Common myeloid progenitor, CD34-positive (primary cell): Measurements from ENCODE around the gene ZNF410.

Source experiments
- CTCF ChIA-PET: fragments of 350-600 bp; sonication (Branson Sonifier 250); formaldehyde crosslinking; loops from one replicate; lab custom pipeline; 2021; ENCODE audit warnings: antibody characterized with exemption; lab: Charles Lee
- POLR2A ChIA-PET: fragments of 350-600 bp; sonication (Branson Sonifier 250); formaldehyde crosslinking; loops from one replicate; lab custom pipeline; 2021; ENCODE audit warnings: antibody characterized with exemption; lab: Charles Lee
- DNase-seq, 3 donors: peaks; one replicate each; pipeline versions ENCODE4 v3.0.0 to v3.0.0-alpha.2; 2013
- H3K27ac ChIP-seq, 2 experiments: 1 replicate in 1 of 2; 2 replicates in 1 of 2; pipeline ENCODE4 v1.7.0; 2013; ENCODE audit warnings: inconsistent platforms in 2 of 2, low read length in 2 of 2, mild to moderate bottlenecking in 2 of 2, low read depth in 1 of 2, moderate library complexity in 1 of 2; ENCODE audit not compliant: severe bottlenecking in 2 of 2, insufficient read depth in 1 of 2, poor library complexity in 1 of 2
- H3K27me3 ChIP-seq, 5 experiments: replicated peaks in 2 of 5; 1 replicate in 3 of 5; 2 replicates in 2 of 5; pipeline versions ENCODE4 v1.6.1 to v1.7.0; 2013; ENCODE audit warnings: low read length in 4 of 5, mild to moderate bottlenecking in 2 of 5, moderate library complexity in 2 of 5, inconsistent platforms in 1 of 5; ENCODE audit not compliant: insufficient read depth in 5 of 5, control insufficient read depth in 4 of 5
- H3K36me3 ChIP-seq, 4 experiments: 1 replicate in 2 of 4; 2 replicates in 2 of 4; pipeline versions ENCODE4 v1.6.1 to v1.7.0; 2013; ENCODE audit warnings: low read length in 3 of 4, control low read depth in 1 of 4, mild to moderate bottlenecking in 1 of 4; ENCODE audit not compliant: control insufficient read depth in 4 of 4, insufficient read depth in 4 of 4
- H3K4me1 ChIP-seq, 4 experiments: 1 replicate in 3 of 4; 2 replicates in 1 of 4; pipeline versions ENCODE4 v1.6.1 to v1.7.1; 2013; ENCODE audit warnings: low read length in 3 of 4, mild to moderate bottlenecking in 3 of 4, control low read depth in 1 of 4, inconsistent platforms in 1 of 4, moderate library complexity in 1 of 4; ENCODE audit not compliant: control insufficient read depth in 4 of 4, insufficient read depth in 4 of 4; ENCODE audit errors: control extremely low read depth in 1 of 4
- H3K4me3 ChIP-seq, 7 experiments: 1 replicate in 4 of 7; 2 replicates in 3 of 7; pipeline versions ENCODE4 v1.5.1 to v1.7.0; 2013; ENCODE audit warnings: mild to moderate bottlenecking in 7 of 7, low read length in 6 of 7, moderate library complexity in 6 of 7, inconsistent platforms in 2 of 7, low read depth in 2 of 7, control low read depth in 1 of 7; ENCODE audit not compliant: insufficient read depth in 4 of 7, control insufficient read depth in 1 of 7; ENCODE audit errors: extremely low read depth in 1 of 7
- H3K9me3 ChIP-seq, 5 experiments: 1 replicate in 4 of 5; 2 replicates in 1 of 5; pipeline versions ENCODE4 v1.6.1 to v1.7.1; 2013; ENCODE audit warnings: low read length in 4 of 5, mild to moderate bottlenecking in 2 of 5, inconsistent platforms in 1 of 5, low read depth in 1 of 5, moderate library complexity in 1 of 5; ENCODE audit not compliant: control insufficient read depth in 4 of 5, insufficient read depth in 2 of 5; ENCODE audit errors: control extremely low read depth in 1 of 5
- WGBS: methylation state at CpG from one replicate; pipeline ENCODE4 v1.1.5; 2013; ENCODE audit not compliant: insufficient coverage; 5-methylcytosine and 5-hydroxymethylcytosine counted together

The ZNF410 gene

GRCh38 chr14:73961192-73961591 lies 74.5 kb downstream of the ZNF410 start:
- no peaks in the 10 kb centered on the region for H3K4me1 ChIP-seq
- H3K27me3 ChIP-seq = no peaks in the 10 kb centered on the region
- 97% methylated on average over 10 of the region's 12 CpGs for WGBS
- no peak overlapping the region for H3K27ac ChIP-seq
- no peak overlapping the region for H3K4me3 ChIP-seq
- peaks cover 11 to 82% (median 64%) of the 10 kb centered on the region in 4 experiments for H3K36me3 ChIP-seq
- POLR2A ChIA-PET = no interaction called here
- CTCF ChIA-PET = interaction anchor here (1.3 kb wide), 1 partner anchor 14 kb away, joined by 4 read pairs; no protein-coding TSS in a partner anchor
- H3K9me3 ChIP-seq = no peaks in the 10 kb centered on the region
- no peak for DNase-seq

DNA sequence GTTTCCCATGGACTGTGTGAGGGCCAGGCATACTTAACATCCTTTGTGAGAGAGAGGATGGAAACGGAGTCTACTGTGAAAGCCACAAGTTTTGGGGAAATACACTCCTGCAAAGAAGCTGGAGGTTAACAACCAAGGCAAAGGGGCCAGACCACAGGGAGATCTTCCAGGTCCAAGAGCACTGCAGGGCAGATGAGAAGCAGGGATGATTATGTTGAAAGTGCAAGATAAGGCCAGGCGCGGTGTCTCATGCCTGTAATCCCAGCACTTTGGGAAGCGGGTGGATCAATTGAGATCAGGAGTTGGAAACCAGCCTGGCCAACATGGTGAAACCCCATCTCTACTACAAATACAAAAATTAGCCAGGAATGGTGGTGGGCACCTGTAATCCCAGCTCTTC lies 78.6 kb downstream of the ZNF410 start:
- no peak overlapping the region for H3K27ac ChIP-seq
- H3K4me1 ChIP-seq = no peaks in the 10 kb centered on the region
- H3K36me3 ChIP-seq = peaks cover 0 to 73% (median 53%) of the 10 kb centered on the region in 4 experiments
- ChIA-PET CTCF (interaction anchor here (1.2 kb wide), 1 partner anchor 22 kb away, joined by 3 read pairs; no protein-coding TSS in a partner anchor), POLR2A (no interaction called here)
- H3K9me3 ChIP-seq = no peaks in the 10 kb centered on the region
- DNase-seq = no peak
- 82% methylated on average over 4 of the region's 4 CpGs for WGBS
- no peak overlapping the region for H3K4me3 ChIP-seq
- H3K27me3 ChIP-seq = no peaks in the 10 kb centered on the region

DNA sequence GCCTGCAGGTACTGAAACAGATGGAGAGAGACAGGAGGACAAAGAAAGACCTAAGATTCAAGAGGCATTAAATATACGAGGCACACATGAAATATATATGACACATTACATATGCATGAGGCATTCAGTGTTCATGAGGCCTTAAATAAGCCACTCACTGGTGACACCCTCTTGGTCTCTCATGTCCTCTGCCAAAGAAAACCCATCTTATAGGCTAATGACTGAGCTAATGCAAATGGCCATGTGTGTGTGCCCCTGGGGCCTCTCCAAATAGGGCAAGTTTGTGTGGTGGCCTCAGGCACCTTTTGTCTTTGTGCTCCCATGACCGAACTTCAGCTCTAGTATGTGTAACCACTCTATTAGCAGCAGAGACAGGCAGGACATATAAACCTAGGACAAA lies 82.2 kb downstream of the ZNF410 start:
- Histone ChIP-seq H3K9me3 (no peaks in the 10 kb centered on the region), H3K36me3 (peaks cover 3 to 54% (median 39%) of the 10 kb centered on the region in 4 experiments), H3K27ac (no peak overlapping the region), H3K27me3 (no peaks in the 10 kb centered on the region), H3K4me1 (no peaks in the 10 kb centered on the region), H3K4me3 (no peak overlapping the region)
- ChIA-PET POLR2A (no interaction called here), CTCF (no interaction called here)
- 100% methylated on average over 1 of the region's 2 CpGs for WGBS
- DNase-seq = no peak

- Histone ChIP-seq H3K36me3 (peaks cover 3 to 47% (median 33%) of the 10 kb centered on the region in 4 experiments), H3K27me3 (no peaks in the 10 kb centered on the region), H3K9me3 (no peaks in the 10 kb centered on the region), H3K4me1 (no peaks in the 10 kb centered on the region), H3K27ac (no peak overlapping the region), H3K4me3 (no peak overlapping the region)
- CTCF ChIA-PET = no interaction called here
- DNase-seq = no peak
- POLR2A ChIA-PET = no interaction called here
- WGBS = 100% methylated on average over 2 of the region's 2 CpGs
Measured at GRCh38 chr14:73973497-73973896, 86.8 kb downstream of the ZNF410 start.

- Histone ChIP-seq H3K9me3 (no peaks in the 10 kb centered on the region), H3K4me3 (no peak overlapping the region), H3K36me3 (peaks cover 3 to 34% (median 21%) of the 10 kb centered on the region in 4 experiments), H3K27ac (no peak overlapping the region), H3K27me3 (no peaks in the 10 kb centered on the region), H3K4me1 (no peaks in the 10 kb centered on the region)
- POLR2A ChIA-PET = no interaction called here
- 98% methylated on average over 6 of the region's 6 CpGs for WGBS
- no peak for DNase-seq
- CTCF ChIA-PET = interaction anchor here (0.7 to 1.6 kb wide), 5 partner anchors 12 to 37 kb away, joined by 3 to 4 read pairs (median 3); no protein-coding TSS in a partner anchor
Measured at GRCh38 chr14:73976125-73976524, 89.5 kb downstream of the ZNF410 start.

DNA sequence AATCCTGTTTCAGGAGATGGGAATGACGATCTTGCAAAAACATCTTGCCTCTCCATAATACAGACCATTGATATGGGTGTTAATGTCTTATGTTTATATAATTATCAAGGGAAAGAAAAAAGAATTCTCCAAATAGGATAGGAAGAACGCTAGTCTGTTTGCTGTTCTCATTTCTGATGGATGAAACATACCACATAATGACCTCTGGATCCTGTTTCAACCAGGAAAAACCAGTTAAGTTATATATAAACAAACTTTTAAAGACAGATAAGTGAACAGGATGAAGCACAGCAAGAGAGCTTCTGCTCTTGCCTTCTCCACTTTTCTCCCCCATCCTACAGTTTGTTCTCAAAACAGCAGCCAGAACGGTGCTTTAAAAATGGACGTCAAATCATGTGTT lies 91.2 kb downstream of the ZNF410 start:
- peaks cover 3 to 27% (median 17%) of the 10 kb centered on the region in 4 experiments for H3K36me3 ChIP-seq
- ChIA-PET CTCF (interaction anchor here (0.6 kb wide), 1 partner anchor 66 kb away, joined by 3 read pairs; no protein-coding TSS in a partner anchor), POLR2A (no interaction called here)
- H3K27me3 ChIP-seq = no peaks in the 10 kb centered on the region
- DNase-seq = no peak
- H3K4me3 ChIP-seq = no peak overlapping the region
- 100% methylated on average over 2 of the region's 4 CpGs for WGBS
- no peak overlapping the region for H3K27ac ChIP-seq
- H3K9me3 ChIP-seq = no peaks in the 10 kb centered on the region
- no peaks in the 10 kb centered on the region for H3K4me1 ChIP-seq
